HG03442 (cell line): ENCODE results near the gene PRUNE2.

ENCODE experiments used
- ATAC-seq: cut with Tn5 transposase; IDR thresholded peaks from one replicate; pipeline ENCODE4 v1.9.1; 2021; ENCODE audit warnings: mild to moderate bottlenecking, moderate library complexity; ENCODE audit not compliant: unreplicated experiment

PRUNE2 gene

GRCh38 chr9:76637416-76637815 lies 268.5 kb downstream of the PRUNE2 start:
- ATAC-seq: no peak

- ATAC-seq: peak; percentile 74
Observed at GRCh38 chr9:76634356-76635054, 271.4 kb downstream of the PRUNE2 start.

GRCh38 chr9:76630916-76631315 lies 275.0 kb downstream of the PRUNE2 start:
- ATAC-seq: no peak

GRCh38 chr9:76629205-76629990 lies 276.5 kb downstream of the PRUNE2 start:
- ATAC-seq: no peak

- ATAC-seq: no peak
Observed at GRCh38 chr9:76628155-76628554, 277.8 kb downstream of the PRUNE2 start.

GRCh38 chr9:76626980-76627379 lies 278.9 kb downstream of the PRUNE2 start:
- ATAC-seq: no peak

GRCh38 chr9:76626141-76626540 lies 279.8 kb downstream of the PRUNE2 start:
- no peak for ATAC-seq

GRCh38 chr9:76624391-76625048 lies 281.4 kb downstream of the PRUNE2 start:
- peak; percentile 98 for ATAC-seq

GRCh38 chr9:76620996-76621395 lies 284.9 kb downstream of the PRUNE2 start:
- no peak for ATAC-seq

GRCh38 chr9:76620581-76620980 lies 285.3 kb downstream of the PRUNE2 start:
- no peak for ATAC-seq

- ATAC-seq: no peak
Observed at GRCh38 chr9:76619640-76620039, 286.3 kb downstream of the PRUNE2 start.

- ATAC-seq: no peak
Observed at GRCh38 chr9:76619197-76619596, 286.7 kb downstream of the PRUNE2 start.

- ATAC-seq: no peak
Observed at GRCh38 chr9:76618762-76619161, 287.2 kb downstream of the PRUNE2 start.

GRCh38 chr9:76617497-76618175 lies 288.3 kb downstream of the PRUNE2 start:
- ATAC-seq: no peak

- no peak for ATAC-seq
Observed at GRCh38 chr9:76616780-76617179, 289.1 kb downstream of the PRUNE2 start.

GRCh38 chr9:76615177-76615603 lies 290.7 kb downstream of the PRUNE2 start:
- no peak for ATAC-seq

- ATAC-seq: no peak
Observed at GRCh38 chr9:76613974-76614373, 291.9 kb downstream of the PRUNE2 start.

GRCh38 chr9:76613150-76613781 lies 292.6 kb downstream of the PRUNE2 start:
- ATAC-seq: no peak

- no peak for ATAC-seq
Observed at GRCh38 chr9:76610011-76610352, 295.9 kb downstream of the PRUNE2 start.

GRCh38 chr9:76609285-76610010 lies 296.5 kb downstream of the PRUNE2 start:
- no peak for ATAC-seq
